ENCODE data around the gene SLC12A8.

Gene SLC12A8

GRCh38 chr3:125050488-125051090, 162.0 kb downstream of the SLC12A8 start:
- no peak for DNase-seq

- no peak for DNase-seq
Measured at GRCh38 chr3:125048282-125048681, 164.3 kb downstream of the SLC12A8 start.

- DNase-seq, result no peak
Measured at GRCh38 chr3:125045965-125046364, 166.6 kb downstream of the SLC12A8 start.

- no peak for DNase-seq
Measured at GRCh38 chr3:125045194-125045593, 167.4 kb downstream of the SLC12A8 start.

DNA sequence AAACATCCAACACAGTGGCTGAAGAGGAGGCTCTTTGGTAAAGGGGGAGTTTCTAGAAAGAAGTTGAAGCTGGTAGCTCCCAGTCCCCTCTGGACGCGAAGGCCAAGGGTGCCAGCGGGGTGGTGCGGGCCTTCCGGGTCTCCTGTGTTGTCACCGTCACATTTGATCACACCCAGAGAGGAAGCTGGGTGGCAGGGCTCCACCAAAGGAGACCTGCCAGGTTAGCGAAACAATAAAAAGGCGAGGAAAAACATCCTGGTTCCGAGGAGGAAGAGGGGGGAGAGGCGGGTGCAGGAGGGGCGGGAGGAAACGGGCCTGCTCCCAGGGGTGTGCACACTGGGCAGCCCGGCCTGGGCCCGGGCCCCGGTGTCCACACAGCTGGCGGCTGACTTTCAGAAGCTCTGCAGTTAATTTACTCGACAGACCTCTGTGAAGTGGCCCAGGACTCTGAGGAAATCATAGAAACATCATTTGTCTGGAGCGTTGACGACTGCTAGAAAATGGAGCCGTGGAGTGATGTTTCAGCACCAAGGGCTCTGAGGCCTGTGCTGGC, 168.9 kb downstream of the SLC12A8 start:
- DNase-seq, result no peak

DNA sequence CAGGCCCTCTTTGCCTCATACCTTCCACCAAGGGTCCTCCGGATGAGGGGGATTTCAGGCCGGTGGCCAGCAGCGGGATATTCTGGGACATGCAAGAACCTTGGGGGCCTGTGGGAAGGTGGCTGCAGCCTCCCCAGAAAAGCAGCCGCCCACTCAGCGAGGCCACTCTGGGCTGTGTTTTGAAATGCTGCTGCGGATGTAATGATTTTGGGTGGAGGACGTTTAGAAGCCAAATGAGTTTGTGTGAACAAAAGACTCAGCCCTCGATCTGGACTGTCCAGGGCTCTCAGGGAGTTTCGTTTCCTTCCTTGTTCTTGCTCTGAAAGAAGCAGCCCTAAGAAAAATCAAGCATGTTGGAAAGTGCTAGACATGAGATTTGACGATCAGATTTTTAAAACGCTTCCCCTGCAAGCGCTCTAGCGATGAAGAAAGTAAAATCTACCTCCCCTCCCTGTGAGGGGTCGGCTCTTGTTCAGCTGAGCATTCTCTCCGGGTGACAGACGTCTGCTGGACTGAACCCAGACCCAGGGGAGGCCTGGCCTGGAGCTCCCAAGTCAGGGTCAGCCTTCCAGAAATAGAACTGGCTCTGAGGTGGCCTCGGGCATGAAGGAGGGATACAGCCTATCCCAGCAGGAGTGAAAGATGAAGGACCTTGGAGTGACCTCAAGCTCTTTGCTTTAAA, 169.7 kb downstream of the SLC12A8 start:
- DNase-seq, result no peak

DNA sequence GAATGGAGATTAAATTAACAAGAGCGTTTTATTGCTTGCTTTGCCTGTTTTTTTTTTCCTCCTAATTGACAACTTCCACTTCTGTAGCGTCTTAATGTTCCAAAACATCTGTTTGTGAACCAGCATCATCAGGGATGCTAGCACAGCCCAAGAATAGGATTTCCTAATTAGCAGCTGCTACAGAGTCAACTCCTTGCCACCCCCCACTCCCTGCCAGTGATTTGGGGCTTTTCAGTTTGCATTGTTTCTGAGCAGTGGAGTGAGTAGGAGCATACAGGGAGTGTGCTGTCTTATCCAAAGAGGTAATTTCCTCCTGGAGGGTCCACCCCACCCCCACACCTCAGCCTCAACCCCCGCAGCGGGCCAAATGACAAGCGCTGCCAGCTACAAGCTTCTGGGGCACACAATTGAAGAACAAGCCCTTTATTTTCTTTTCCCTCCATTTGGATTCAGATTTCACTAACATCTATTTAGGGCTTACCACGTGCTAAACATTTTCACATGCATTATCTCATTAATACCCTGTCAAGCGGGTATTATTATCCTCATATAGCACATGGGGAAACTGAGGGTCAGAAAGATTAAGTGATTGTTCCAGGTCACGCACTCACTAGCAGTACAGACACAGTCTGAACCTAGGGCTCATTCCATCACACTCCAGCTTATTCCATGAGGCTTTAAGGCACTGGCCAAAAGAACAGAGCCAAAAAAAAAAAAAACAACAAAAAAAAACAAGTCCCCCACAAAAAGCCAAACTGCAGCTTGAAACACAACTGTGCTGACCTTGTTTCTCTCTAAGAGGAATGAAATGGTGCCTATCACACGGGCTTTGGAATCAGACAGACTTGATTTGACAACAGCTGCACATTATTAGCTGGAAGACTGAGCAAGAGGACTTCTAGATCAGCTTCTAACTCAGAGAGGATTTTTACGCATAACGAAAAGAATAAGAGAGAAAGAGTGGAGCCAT, 173.1 kb downstream of the SLC12A8 start:
- DNase-seq, result no peak

GRCh38 chr3:125037498-125038150, 174.9 kb downstream of the SLC12A8 start:
- DNase-seq, result no peak

DNA sequence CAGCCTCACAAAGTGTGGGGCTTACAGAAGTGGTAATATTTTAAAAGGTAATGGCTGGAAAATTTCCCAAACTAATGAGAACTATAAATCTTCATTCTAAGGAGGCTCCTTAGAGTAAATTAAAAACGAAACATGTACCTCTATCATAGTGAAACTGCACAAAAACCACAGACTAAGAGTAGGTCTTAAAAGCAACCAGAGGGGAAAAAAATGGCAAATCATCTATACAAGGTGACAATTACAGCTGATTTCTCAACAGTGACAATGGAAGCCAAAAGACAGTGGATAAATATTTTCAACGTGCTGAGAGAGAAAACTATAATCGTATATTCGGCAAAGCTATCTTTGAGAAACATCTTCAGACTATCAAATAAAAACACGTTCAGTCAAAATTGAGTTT, 177.3 kb downstream of the SLC12A8 start:
- DNase-seq, result no peak

- DNase-seq, result no peak
Measured at GRCh38 chr3:125033616-125034015, 178.9 kb downstream of the SLC12A8 start.

GRCh38 chr3:125033135-125033534, 179.4 kb downstream of the SLC12A8 start:
- no peak for DNase-seq

DNA sequence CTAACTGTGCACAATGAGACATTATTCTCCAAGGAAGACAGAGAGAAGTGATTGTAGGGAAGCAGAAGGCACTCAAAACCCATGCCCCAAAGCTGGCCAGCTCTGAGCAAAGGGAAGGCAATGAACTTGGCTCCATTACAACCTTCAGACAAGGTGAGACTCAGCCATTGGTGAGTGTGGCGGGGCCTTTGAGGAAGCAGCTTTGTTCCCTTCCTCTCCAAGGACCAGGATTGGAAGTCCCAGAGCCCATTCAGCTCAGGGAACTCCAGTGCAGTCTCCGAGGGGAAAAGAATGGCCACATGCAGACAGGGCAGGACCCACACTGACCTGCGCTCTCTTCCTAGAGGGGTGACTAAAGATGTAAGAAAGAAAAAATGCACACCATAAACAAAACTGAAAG, 179.9 kb downstream of the SLC12A8 start:
- DNase-seq, result no peak

Data from NCI-H1694 (cell line).